HT1080 (cell line): ENCODE data around the gene AKAP11. TPM values are rescaled to one million over a fixed set of nuclear protein-coding genes. Genes with fewer than 3 reads are reported as not detected.

Experiments
- DNase-seq: peaks from one replicate; pipeline ENCODE4 v3.0.0-alpha.2; 2015; ENCODE audit warnings: low read depth
- total RNA-seq: library from RNA; depleted of rRNA; stranded (reverse); fragments of >200 nt; shearing (Covaris generic); gene quantifications from 2 replicates; pipeline ENCODE4 v1.2.3, GENCODE V29; 2014

The AKAP11 gene
- total RNA-seq, 1 experiment from 2014 or later, result 18.2 TPM

DNA sequence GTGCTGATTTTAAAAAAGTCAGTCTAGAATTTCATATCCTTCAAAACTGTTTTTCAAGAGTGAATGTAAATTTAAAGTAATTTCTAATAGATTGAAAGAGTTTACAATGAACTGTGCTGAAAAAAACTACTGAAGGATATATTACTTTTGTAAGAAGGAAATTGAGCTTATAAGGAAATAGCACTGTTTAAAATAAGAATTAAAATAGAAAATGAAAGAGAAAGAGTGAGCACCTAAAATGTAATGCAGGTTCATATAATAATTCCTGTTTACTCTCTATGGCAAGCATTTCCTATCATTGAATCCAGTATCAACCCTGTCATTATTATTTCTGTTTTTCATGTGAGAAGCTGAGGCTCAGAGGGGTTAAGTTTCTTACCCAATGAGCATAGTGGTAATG is 57.3 kb downstream of the AKAP11 start:
- DNase-seq, result no peak

DNA sequence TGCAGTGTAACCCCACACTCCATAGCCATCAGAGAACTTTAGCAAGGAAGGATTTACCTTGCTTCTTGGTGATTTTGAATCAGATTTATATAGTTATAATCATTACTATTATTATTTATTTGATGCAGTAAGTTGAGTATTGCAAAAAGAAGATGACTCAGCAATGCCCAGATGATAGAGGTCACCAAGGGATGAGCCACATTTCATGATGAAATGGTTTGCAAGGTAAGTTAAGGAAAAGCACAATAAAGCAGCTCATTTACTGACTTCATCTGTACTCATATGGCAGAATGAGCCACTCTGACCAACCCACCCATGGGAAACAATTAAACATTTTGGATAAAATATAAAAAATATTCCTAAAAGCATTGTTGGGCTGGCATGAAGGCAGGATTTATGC is 59.1 kb downstream of the AKAP11 start:
- DNase-seq, result no peak

DNA sequence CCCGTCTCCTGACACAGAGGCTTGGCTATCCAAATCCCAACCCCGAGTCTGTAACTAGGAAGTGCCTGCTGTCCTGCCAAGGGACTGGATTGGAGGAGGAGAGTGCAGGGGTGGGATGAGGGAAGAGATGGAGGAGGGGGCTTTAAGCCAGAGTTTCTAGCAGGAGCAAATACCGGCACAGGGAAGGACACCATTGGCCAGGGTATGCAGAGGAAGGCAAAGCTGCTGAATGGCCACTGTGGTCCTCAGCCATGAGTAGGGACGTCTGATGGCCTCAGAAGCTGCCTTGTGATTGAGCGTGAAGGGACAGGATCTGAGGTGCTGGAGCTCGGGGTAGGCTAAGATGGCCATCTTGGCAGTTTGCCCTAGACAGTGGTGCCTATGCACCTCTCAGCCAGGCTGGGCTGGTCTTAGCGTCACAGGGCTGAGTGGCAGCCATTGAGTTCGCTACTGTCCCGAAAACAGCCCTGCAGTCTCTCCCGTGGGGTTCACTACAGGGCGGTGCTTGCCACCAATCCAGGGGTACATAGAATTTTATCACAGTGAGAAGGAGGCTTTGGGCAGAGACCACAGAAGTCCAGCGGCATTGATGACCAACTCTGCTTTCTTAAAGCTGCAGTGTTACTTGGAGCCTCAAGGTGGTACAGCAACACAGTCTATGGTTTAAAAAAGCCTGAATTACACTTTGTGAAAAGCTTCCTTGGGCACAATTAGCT is 61.8 kb downstream of the AKAP11 start:
- peak; percentile 58 for DNase-seq

DNA sequence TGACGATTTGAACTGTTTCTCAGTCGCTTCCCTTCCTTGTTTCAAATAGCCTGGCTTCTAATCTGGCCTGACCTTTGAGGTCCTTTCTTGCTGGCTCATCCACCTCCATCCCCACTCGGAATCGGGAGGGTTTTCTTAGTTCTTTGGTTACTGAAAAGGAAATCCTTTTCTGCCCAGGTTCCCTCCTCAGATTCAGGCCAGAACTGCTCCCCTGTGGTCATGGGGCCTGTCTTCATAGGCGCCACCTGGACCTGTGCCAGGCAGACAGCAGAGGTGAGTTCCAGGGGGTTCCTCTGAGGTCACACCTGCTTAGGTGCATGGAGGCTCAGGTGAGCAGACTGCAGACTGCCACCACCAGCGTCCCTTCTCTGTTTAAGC is 62.4 kb downstream of the AKAP11 start:
- DNase-seq, result no peak

DNA sequence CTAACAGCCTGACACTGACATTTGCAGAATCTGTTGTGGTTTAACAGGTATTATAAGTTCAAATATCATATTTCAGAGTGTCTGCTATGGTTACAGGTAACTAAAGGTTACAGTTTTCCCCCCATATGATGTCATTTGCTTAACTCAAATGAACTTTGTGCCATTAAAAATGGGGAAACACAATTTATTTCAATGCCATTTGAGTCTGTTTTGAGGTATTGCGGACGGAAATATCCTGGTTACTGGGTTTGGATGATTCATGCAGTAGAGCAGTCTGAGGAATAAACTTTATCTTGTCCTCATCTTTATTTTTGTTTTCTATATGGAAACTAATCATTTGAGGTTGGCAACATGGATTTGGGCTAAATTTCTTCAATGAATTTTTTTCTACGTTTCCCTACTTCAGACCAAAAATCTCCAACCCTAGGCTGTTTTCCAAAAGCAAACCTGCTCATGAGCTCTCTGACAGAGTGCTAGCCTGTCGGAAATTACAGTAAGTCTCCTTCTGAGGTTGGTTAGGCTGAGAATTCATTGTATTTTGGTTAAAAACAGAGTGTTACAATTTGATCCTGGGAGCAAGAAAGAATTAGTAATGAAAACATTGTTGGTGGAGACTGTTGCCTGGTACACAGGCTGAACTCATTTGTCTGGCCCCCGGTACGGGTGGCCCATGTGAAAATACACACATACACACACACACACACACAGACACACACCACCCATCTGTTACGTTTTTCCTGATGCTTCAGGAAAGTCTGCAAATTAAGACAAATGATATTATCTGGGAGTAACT is 66.1 kb downstream of the AKAP11 start:
- DNase-seq, result no peak

DNA sequence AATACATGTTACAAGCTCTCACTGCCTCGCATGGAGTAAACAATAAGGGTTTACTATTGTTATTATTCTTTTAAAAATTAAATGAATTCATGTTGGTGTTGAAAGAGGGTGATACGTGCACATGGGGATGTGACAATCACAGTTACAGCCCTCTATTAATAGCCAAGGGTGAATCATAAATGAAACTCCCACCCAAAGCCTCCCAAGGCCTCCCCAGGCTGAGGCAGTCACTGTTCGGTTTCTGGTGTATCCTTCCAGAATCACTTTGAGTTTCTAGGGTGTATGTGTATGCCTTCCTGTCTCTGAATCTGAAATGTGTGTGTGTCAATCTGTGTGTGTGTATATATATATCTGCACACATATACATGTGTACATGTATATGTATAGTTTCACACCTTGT is 73.4 kb downstream of the AKAP11 start:
- no peak for DNase-seq

DNA sequence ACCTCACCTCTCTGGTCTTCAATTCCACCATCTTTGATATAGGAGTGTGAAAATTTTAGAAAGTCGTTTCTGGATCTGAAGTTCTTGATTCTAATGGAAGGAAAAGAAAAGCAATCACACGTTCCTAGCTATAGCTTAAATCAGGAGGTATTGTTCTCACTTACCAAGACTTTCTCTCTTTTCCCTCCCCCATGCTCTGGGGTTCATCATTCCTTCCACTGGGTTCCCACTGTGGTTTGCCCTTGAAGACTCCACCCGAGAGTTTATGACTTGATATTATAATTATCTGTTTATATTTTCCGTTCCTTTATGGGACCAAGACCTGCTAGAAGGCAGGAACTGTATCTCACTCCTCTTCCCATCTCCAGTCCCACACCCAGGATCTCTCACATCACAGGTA is 76.6 kb downstream of the AKAP11 start:
- no peak for DNase-seq

DNA sequence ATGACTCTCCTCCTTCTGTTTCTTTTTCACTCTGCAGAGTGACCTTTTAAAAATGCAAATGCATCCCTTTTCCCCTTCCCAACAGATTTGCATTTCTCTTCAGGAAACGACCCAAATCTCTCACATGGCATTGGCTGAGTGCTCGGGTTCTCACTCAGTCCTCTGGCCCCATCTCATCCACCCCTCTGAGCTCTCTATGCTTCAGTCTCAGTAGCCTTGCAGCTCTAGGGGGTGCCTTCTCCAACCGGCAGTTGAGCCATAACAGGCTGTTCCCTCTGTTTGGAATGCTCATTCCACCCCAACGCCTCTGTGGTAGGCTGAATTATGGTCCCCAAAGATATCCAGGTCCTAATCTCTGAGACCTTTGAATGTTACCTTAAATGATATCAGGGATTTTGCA is 78.2 kb downstream of the AKAP11 start:
- no peak for DNase-seq

DNA sequence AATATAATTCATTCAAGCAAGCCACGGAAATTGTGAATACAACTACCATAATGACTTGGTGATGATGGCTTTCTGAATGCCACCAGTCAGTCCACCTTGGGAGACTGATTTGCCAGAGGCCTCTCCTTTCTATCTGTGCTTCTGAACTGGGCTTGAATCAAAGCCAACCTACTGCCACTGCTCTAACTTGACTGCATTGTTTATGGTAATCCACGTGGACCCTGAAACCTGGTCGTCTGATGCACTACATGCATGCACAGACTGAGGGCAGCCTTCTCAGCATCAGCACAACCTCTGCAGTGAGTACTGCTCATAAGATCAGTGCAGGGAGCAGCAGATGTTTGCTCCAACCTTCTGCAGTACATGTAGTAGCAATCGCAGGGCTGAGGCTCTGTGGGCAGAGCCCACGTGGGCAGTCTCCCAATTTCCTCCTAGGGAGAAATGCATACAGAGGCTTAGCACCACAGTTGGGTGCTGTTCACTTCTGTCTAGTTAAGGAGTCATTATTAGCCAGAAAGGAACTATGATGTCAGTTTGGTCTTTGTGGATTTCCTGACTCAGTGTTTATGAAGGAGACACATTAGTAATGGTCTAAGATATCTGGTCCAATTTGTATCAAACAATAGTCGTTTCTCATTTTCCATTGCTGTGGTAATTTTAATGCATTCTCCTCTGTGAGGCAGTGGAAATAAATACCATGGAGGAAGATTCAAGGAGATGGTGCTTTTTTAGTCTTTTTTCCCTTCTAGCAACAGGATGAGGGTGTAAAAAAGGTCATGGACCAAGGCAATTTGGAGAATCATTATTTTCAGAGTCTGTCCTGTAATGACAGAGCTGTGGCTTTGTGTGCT is 82.5 kb downstream of the AKAP11 start:
- DNase-seq, result peak; percentile 85

DNA sequence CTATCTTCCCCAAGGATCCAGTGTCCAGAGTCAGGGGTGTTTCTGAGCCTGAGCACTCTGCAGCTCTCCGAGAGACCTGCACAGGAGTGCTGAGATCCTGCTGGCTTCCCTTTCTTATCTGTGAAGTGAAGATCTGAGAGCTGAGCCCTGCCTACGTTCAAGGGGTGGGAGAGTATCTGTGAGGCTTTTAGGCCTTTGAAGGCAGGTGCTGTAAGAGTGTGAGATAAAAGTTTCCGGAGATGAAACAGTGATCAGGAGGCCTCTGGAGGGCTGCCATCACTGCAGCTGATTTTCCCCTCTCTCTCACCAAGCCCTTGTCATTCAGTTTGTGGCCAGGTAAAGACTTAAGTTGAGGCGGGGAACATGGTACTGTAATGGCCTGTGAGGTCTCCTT is 83.1 kb downstream of the AKAP11 start:
- DNase-seq, result no peak

DNA sequence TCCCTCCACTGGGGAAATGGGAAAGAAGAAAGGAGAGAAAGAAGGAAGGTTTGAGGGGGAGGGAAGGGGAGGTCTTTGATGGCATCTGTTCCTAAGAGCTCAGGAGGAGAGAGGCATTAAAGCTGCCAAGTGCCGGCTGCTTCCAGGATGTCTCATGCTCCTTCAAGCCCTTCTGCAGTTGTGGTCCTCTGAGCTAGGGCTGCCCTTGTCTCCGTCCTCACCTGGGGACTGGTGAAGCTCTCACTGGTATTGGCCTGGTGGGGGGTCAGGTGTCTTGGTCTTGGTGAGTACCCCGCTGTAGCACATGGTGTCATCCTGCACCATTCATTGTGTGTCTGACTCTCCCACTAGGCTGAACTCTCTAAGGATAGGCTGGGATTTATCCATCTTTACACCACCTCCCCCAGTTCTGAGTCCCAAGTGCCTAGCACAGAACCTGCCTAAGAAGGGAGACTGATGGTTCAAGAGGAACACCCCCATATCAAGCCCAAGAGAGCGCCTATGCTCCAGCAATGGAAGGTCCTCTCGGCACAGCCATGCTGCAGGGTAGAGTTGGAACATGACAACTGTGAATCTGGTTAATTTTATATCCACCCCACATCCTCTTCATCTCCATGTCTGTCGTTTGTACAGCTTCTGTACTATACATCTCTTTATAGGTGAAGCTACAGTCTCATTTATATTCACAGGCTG is 83.7 kb downstream of the AKAP11 start:
- no peak for DNase-seq

DNA sequence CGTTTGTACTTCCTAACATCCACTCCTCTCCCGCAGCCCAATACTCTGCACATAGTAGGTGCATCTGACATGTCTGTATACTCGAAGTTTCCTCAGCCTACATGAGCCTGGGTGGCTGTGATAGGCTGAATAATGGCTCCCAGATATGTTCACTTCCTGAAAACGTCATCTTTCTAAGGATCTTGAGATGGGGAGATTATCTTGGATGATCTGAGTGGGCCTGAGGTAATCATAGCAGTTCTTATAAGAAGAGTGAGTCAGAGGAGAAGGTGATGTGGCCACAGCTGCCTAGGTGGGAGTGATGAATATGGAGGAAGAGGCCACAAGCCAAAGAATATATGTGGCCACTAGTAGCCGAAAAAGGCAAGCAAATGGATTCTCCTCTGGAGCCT is 84.2 kb downstream of the AKAP11 start:
- DNase-seq, result peak; percentile 42

DNA sequence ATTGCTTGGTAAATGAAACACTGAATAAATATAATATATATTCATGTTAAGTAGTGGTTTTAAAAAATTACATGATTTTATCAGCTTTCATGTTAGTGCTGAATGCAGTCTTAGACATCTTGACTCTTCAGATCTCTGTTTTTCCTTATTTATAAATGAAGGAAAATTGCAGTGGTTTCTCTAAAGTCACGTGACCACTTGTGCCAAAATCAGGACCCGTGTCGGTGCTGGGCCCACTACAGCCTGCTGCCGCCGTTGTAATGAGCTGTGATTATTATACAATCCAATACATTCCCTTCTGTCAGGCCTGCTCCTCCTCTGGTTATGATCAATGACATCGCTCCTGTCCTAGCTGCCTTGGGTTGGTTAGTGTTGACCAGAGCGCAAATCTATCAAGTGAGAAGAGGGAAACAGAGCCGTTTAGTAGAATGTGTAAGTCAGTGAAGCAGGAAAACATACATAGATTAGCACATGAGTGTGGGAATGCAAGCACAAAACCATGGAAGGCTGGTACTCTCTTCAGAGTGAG is 88.2 kb downstream of the AKAP11 start:
- DNase-seq, result no peak

DNA sequence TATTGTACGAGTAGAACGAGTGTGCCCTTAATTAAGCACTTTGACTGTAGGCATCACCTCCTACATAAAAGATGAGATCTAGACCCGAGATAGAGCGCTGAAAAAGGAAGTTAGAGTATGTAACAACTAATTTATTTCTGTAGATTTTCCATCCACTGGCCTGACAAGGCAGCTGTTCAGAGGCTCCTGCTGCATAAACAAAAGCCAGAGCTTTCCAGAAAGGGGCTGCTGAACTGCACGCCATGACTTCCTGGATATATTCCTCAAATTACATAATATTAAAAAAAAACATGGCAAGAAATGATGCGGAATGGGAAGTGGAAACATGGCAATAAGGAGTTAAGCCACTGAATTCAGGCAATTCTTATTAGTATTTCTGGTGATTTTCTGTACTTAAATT is 89.7 kb downstream of the AKAP11 start:
- no peak for DNase-seq

DNA sequence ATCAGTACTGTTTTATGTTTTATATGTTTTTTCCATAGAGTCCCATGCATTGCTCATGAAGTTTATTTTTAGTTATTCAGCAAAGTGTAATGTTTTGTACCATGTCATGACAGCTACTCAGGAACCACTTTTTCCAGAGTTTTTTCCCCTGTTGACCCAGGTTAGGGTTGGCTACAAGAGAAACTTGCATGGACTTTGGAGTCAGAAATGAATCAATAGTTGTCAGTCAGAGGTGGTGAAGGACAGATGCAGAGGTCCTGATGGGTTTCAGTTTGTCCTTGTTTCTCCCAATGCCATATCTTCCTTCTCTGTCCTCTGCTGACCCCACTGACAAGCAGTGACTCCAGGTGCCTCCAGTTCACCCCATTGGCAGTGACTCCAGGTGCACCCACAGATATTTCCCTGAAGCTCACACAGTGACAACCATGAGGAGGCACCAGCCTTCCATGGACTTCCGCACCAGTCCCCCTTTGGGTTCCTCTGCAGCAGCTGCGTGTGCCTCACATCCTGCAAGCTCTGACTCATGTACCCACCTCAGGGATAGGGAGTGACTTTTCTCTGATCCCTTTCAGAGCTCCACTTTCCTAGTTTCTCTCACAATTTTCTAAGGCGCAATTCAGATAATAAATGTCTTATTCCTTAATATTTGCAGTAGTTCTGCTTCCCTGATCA is 92.1 kb downstream of the AKAP11 start:
- DNase-seq, result peak; percentile 89

DNA sequence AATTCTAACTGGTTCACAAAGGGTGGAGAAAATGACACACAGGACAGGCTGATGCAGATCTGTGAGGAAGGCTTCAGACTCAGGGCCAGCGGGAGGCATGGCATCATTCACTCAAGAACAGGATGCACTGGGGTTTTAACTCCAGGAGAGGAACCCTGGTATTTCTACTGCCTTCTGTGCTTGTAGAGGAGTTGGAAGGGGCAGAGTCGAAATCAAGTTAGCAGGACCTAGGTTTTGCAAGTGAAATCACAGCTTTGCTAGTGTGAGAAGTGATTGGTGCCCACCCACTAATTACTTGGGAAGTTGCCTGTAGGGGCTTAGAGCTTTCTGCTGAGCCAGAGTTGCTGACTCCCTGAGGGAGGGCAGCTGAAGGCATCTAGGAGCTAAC is 92.7 kb downstream of the AKAP11 start:
- peak; percentile 80 for DNase-seq

DNA sequence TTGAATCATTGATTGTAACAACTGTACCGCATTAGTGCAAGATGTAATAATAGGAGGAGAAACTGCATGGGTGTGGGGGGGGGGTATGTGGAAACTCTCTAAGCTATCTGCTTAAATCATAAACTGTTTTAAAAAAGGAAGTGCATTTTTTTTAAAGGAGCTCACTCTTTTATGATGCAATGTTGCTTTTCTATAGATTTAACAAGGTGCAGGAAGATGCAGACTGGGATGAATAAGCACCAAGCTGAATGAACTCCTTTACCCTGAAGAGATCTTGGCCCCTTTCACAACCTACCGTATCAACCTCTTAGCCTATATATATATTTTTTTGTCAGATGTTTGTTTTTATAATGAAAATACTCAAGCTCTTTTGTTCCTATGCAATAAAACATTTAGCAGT is 95.9 kb downstream of the AKAP11 start:
- no peak for DNase-seq

DNA sequence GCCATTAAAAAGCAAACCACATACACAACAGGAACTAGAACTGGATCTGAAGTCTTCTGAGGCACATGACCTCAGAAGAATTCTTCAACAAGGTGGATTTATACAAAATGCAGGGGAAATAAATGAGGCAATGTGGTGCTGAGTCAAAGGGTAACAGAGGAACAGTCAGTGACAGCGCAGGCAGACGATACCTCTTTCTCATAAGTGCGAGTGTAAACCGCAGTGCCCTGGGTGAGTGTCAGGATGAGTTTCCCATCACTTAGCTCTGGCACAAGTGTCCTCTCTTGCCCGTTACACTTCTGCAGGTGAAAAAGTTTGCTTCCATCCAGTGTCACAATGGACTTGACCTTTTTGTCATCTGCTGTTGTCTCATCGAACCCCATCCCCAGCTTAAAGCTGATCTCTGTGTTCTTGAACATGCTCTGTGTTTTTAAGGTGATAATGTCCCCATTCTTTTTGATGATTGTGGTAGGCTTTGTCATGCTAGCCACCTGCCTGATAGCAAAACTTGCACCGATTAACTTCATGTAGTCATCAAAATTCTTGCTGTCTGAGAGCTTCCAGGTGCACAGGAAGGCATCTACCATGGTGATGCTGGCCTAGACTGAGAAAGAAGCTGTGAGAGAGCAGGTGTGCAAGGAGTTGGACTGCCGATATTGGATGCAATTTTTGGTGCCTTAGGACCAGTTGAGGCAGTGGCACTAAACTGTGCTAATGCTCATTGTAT is 97.3 kb downstream of the AKAP11 start:
- DNase-seq, result no peak

DNA sequence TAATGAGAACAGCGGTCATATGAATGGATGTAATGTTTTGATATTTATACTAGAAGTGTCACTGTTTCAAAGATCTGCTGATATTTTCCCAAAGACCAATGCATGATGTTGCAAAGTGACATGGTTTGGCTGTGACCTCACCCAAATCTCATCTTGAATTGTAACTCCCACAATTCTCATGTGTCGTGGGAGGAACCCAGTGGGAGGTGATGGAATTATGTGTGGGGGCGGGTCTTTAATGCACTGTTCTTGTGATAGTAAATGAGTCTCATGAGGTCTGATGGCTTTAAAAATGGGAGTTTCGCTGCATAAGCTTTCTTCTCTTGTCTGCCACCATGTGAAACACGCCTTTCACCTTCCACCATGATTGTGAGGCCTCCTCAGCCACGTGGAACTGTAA is 98.3 kb downstream of the AKAP11 start:
- no peak for DNase-seq
